A549 treated with AZD2906 at 1 μM for 4 hours (cell line): Measurements from ENCODE around the gene NBEAL1. TPM values are rescaled to one million over a fixed set of nuclear protein-coding genes. Genes with fewer than 3 reads are reported as not detected.

Experiments used
- total RNA-seq: library from RNA; stranded (reverse); fragments of 200-300 nt; extraction: Qiagen RNA extraction; gene quantifications from 5 replicates; pipeline ENCODE4 v1.2.3, GENCODE V29; 2022

The NBEAL1 gene
- total RNA-seq: 3.1 to 5.0 TPM (median 4.0 TPM) in 5 replicates

GRCh38 chr2:203014456-203015199 lies at the start of gene NBEAL1:
TSS of gene NBEAL1 (plus strand) at chr2:203014875. CDS start at chr2:203016385, 1,510 bp downstream.

GRCh38 chr2:203238704-203239526 lies 224.2 kb downstream of the NBEAL1 start, which contains the start of gene CYP20A1:
TSS of gene CYP20A1 (plus strand) at chr2:203239018. CDS start at chr2:203239063, 45 bp downstream.

Other genes starting within 250 kb of the NBEAL1 start
- 1.1 to 2.6 TPM (median 1.7 TPM) in 5 replicates for gene ICA1L, start 143.1 kb upstream of the NBEAL1 start, total RNA-seq
- gene WDR12, start 103.2 kb upstream of the NBEAL1 start, total RNA-seq: 51.7 to 68.8 TPM (median 61.5 TPM) in 5 replicates
- 0.59 to 1.6 TPM (median 1.0 TPM) in 5 replicates for gene CARF, start 102.6 kb upstream of the NBEAL1 start, total RNA-seq
- 8.6 to 9.9 TPM (median 9.1 TPM) in 5 replicates for gene CYP20A1, start 224.1 kb downstream of the NBEAL1 start, total RNA-seq